K562 (cell line): ENCODE measurements around the gene TSTD1. TPM values are rescaled to one million over a fixed set of nuclear protein-coding genes. Genes with fewer than 3 reads are reported as not detected.

Experiments
- CBX1 ChIP-seq: sonication (generic); IDR thresholded peaks from 2 replicates; pipeline ENCODE4 v1.6.1; 2016; ENCODE audit warnings: antibody characterized with exemption, low read depth, mild to moderate bottlenecking
- GTF2F1 ChIP-seq: IDR thresholded peaks from 2 replicates; pipeline ENCODE4 v1.6.1; 2011; ENCODE audit warnings: low read depth, low read length, improper control_type of control experiment
- POLR2AphosphoS2 ChIP-seq: IDR thresholded peaks from 2 replicates; pipeline ENCODE4 v1.6.1; 2012; ENCODE audit warnings: low read length, improper control_type of control experiment
- POLR2B ChIP-seq: fragments of 450-650 bp; IDR thresholded peaks from 2 replicates; pipeline ENCODE4 v1.6.1; 2018; ENCODE audit warnings: low read depth; ENCODE audit not compliant: partially characterized antibody
- SREBF2 ChIP-seq: sonication (generic); formaldehyde crosslinking; IDR thresholded peaks from 2 replicates; pipeline ENCODE4 v1.4.0; 2020; ENCODE audit warnings: mild to moderate bottlenecking, missing genetic modification reagents
- STAT5B ChIP-seq: fragments of 250-450 bp; sonication (Bioruptor Pico); IDR thresholded peaks from 2 replicates; pipeline ENCODE4 v1.8.0; 2021; ENCODE audit warnings: mild to moderate bottlenecking, inconsistent platforms
- TARDBP ChIP-seq: fragments of 450-650 bp; IDR thresholded peaks from 2 replicates; pipeline ENCODE4 v1.6.1; 2016
- WHSC1 ChIP-seq: IDR thresholded peaks from one replicate; pipeline ENCODE4 v1.6.1; 2012; ENCODE audit warnings: low read length, control low read depth, inconsistent platforms
- ZNF384 ChIP-seq: IDR thresholded peaks from 2 replicates; pipeline ENCODE4 v1.6.1; 2012; ENCODE audit warnings: low read depth, low read length, improper control_type of control experiment
- ZSCAN29 ChIP-seq: fragments of 450-650 bp; IDR thresholded peaks from 2 replicates; pipeline ENCODE4 v1.6.1; 2017
- polyA plus RNA-seq, 8 experiments: library from polyadenylated mRNA; depleted of rRNA in 4 of 8; stranded (reverse) in 5 of 8; unstranded in 3 of 8; fragments of >200 nt; fragmentation: Nextera tagmentation in 2 of 8; fragmentation: Illumina TruSeq in 1 of 8; extraction: Ambion mirVana in 2 of 8; extraction: Trizol in 1 of 8; gene quantifications; 2 replicates each; pipeline versions ENCODE4 v1.2.1 to v1.2.3, GENCODE V29; 2011 to 2014; ENCODE audit warnings: inconsistent platforms in 1 of 8, missing spikeins in 1 of 8
- total RNA-seq, 7 experiments: library from RNA; depleted of rRNA in 6 of 7; stranded (reverse); fragments of >200 nt in 6 of 7; fragmentation: Illumina TruSeq in 2 of 7; extraction: Trizol in 2 of 7; gene quantifications; 2 replicates each; pipeline versions ENCODE4 v1.2.1 to v1.2.3, GENCODE V29; 2011 to 2021; ENCODE audit warnings: low replicate concordance in 1 of 7
- TF ChIP-seq, protein P1 (sequence below): IDR thresholded peaks from 2 replicates; pipeline ENCODE4 v1.6.1; 2011; ENCODE audit not compliant: insufficient read length; ENCODE audit errors: extremely low read depth
- TF ChIP-seq, protein P2 (sequence below): fragments of 450-650 bp; IDR thresholded peaks from 2 replicates; pipeline ENCODE4 v1.6.1; 2016; ENCODE audit warnings: borderline replicate concordance
- TF ChIP-seq, protein P3 (sequence below): sonication (generic); formaldehyde crosslinking; IDR thresholded peaks from 2 replicates; pipeline ENCODE4 v1.8.1; 2022; ENCODE audit warnings: missing genetic modification reagents
- TF ChIP-seq, protein P4 (sequence below), 2 experiments: fragments of 450-650 bp in 1 of 2; sonication (generic) in 1 of 2; formaldehyde crosslinking in 1 of 2; IDR thresholded peaks; 2 replicates each; pipeline versions ENCODE4 v1.7.1 to v1.9.0; 2016 to 2022; ENCODE audit warnings: inconsistent platforms in 1 of 2, mild to moderate bottlenecking in 1 of 2, missing genetic modification reagents in 1 of 2

The TSTD1 gene
- total and polyA plus RNA-seq, 9 of the 15 experiments (the other 6 are each of a cell fraction or from before 2014, with no cell fraction given): 0.23 to 0.53 TPM; not detected in 7

DNA sequence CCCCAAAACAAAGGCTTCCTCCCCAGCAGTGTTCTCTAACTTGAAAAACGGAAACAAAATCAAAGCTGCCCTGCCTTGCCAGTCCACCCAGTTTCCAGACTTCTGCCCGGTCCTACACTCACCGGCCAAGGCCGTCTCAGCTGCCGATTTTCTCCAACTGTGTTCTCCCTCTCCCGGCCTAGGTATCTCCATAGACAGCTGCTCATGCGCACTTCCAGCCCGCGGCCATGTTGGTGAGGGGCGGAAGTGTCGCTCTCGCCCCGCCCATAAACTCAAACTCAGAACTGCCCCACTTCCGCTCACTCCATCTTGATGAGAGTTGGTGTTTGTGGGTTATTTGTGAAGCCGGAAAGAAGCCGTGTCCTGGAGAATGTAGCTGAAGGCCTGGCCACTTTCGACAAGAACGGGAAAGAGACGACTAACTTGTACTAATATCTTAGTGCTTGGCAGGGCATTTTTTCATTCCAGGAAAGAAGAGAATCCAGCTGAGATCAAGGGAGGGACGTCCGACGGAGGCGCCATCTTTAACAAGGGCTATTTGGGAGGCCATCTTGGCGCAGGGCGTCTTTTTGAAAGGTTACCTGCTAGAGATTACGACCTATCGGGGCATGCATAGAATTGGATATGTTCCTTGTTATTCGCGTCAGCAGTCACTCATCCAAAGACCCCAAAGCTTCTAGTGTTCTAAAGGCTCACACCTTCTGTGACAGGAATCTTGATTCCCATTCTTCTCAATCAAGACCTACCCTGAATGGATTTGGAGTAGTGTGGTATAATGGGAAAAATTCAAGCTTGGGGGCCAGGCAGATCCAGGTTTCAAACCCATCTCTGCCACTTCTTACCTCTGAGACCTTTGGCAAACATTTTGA, 7.2 kb upstream of the TSTD1 start, which contains the start of gene USF1 (continued):
- TF ChIP-seq, protein P1, sequence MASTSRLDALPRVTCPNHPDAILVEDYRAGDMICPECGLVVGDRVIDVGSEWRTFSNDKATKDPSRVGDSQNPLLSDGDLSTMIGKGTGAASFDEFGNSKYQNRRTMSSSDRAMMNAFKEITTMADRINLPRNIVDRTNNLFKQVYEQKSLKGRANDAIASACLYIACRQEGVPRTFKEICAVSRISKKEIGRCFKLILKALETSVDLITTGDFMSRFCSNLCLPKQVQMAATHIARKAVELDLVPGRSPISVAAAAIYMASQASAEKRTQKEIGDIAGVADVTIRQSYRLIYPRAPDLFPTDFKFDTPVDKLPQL: no peak
- TF ChIP-seq SREBF2 (CRISPR knock-in tag) (no peak), ZSCAN29 (no peak), POLR2AphosphoS2 (peak; percentile 59; the same call in 1 of the 2 replicates), ZNF384 (no peak), GTF2F1 (no peak; the same call in 1 of the 2 replicates), CBX1 (0 out of 2 replicates have a peak, but pooled peaks have one; percentile 32), STAT5B (no peak), TARDBP (no peak), POLR2B (peak; percentile 81), WHSC1 (no peak)
- TF ChIP-seq, protein P2, sequence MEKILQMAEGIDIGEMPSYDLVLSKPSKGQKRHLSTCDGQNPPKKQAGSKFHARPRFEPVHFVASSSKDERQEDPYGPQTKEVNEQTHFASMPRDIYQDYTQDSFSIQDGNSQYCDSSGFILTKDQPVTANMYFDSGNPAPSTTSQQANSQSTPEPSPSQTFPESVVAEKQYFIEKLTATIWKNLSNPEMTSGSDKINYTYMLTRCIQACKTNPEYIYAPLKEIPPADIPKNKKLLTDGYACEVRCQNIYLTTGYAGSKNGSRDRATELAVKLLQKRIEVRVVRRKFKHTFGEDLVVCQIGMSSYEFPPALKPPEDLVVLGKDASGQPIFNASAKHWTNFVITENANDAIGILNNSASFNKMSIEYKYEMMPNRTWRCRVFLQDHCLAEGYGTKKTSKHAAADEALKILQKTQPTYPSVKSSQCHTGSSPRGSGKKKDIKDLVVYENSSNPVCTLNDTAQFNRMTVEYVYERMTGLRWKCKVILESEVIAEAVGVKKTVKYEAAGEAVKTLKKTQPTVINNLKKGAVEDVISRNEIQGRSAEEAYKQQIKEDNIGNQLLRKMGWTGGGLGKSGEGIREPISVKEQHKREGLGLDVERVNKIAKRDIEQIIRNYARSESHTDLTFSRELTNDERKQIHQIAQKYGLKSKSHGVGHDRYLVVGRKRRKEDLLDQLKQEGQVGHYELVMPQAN: no peak
- TF ChIP-seq, protein P3, sequence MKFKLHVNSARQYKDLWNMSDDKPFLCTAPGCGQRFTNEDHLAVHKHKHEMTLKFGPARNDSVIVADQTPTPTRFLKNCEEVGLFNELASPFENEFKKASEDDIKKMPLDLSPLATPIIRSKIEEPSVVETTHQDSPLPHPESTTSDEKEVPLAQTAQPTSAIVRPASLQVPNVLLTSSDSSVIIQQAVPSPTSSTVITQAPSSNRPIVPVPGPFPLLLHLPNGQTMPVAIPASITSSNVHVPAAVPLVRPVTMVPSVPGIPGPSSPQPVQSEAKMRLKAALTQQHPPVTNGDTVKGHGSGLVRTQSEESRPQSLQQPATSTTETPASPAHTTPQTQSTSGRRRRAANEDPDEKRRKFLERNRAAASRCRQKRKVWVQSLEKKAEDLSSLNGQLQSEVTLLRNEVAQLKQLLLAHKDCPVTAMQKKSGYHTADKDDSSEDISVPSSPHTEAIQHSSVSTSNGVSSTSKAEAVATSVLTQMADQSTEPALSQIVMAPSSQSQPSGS: no peak
- TF ChIP-seq, protein P4, sequence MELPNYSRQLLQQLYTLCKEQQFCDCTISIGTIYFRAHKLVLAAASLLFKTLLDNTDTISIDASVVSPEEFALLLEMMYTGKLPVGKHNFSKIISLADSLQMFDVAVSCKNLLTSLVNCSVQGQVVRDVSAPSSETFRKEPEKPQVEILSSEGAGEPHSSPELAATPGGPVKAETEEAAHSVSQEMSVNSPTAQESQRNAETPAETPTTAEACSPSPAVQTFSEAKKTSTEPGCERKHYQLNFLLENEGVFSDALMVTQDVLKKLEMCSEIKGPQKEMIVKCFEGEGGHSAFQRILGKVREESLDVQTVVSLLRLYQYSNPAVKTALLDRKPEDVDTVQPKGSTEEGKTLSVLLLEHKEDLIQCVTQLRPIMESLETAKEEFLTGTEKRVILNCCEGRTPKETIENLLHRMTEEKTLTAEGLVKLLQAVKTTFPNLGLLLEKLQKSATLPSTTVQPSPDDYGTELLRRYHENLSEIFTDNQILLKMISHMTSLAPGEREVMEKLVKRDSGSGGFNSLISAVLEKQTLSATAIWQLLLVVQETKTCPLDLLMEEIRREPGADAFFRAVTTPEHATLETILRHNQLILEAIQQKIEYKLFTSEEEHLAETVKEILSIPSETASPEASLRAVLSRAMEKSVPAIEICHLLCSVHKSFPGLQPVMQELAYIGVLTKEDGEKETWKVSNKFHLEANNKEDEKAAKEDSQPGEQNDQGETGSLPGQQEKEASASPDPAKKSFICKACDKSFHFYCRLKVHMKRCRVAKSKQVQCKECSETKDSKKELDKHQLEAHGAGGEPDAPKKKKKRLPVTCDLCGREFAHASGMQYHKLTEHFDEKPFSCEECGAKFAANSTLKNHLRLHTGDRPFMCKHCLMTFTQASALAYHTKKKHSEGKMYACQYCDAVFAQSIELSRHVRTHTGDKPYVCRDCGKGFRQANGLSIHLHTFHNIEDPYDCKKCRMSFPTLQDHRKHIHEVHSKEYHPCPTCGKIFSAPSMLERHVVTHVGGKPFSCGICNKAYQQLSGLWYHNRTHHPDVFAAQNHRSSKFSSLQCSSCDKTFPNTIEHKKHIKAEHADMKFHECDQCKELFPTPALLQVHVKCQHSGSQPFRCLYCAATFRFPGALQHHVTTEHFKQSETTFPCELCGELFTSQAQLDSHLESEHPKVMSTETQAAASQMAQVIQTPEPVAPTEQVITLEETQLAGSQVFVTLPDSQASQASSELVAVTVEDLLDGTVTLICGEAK (IDR thresholded peaks at IDR 0.05): peak; percentile 98
- TF ChIP-seq, protein P4 (CRISPR knock-in tag; IDR thresholded peaks at IDR 0.05): no peak
